WTC11 (cell line): ENCODE results near the gene DAAM2.

Experiments used
- CTCF ChIP-seq: fragments of 200-600 bp; IDR thresholded peaks from 2 replicates; pipeline ENCODE4 v1.8.0; 2022; ENCODE audit warnings: antibody characterized with exemption
- FOXK1 ChIP-seq: sonication (generic); formaldehyde crosslinking; IDR thresholded peaks from 2 replicates; pipeline ENCODE4 v1.8.0; 2022; ENCODE audit warnings: mild to moderate bottlenecking, moderate library complexity, missing genetic modification reagents
- FOXP4 ChIP-seq: sonication (generic); formaldehyde crosslinking; IDR thresholded peaks from 2 replicates; pipeline ENCODE4 v1.8.0; 2022; ENCODE audit warnings: mild to moderate bottlenecking, missing genetic modification reagents
- IRF2 ChIP-seq: sonication (generic); formaldehyde crosslinking; IDR thresholded peaks from 2 replicates; pipeline ENCODE4 v1.8.0; 2022; ENCODE audit warnings: low read depth, missing genetic modification reagents, borderline replicate concordance
- TEAD4 ChIP-seq: sonication (generic); formaldehyde crosslinking; IDR thresholded peaks from 2 replicates; pipeline ENCODE4 v1.8.0; 2022; ENCODE audit warnings: mild to moderate bottlenecking, missing genetic modification reagents
- TP53 ChIP-seq: sonication (generic); formaldehyde crosslinking; IDR thresholded peaks from 2 replicates; pipeline ENCODE4 v1.8.1; 2023; ENCODE audit warnings: mild to moderate bottlenecking, missing genetic modification reagents
- TF ChIP-seq, protein P1 (sequence below): sonication (generic); formaldehyde crosslinking; IDR thresholded peaks from 2 replicates; pipeline ENCODE4 v1.8.1; 2022; ENCODE audit warnings: low read depth, mild to moderate bottlenecking, moderate library complexity, missing genetic modification reagents, borderline replicate concordance
- TF ChIP-seq, protein P2 (sequence below): sonication (generic); formaldehyde crosslinking; IDR thresholded peaks from 2 replicates; pipeline ENCODE4 v1.8.1; 2023; ENCODE audit warnings: mild to moderate bottlenecking, missing genetic modification reagents, moderate library complexity
- TF ChIP-seq, protein P3 (sequence below): sonication (generic); formaldehyde crosslinking; conservative IDR thresholded peaks from 2 replicates; pipeline ENCODE4 v1.8.1; 2022; ENCODE audit warnings: mild to moderate bottlenecking, missing genetic modification reagents
- TF ChIP-seq, protein P4 (sequence below): sonication (generic); formaldehyde crosslinking; IDR thresholded peaks from 2 replicates; pipeline ENCODE4 v1.8.0; 2022; ENCODE audit warnings: mild to moderate bottlenecking, missing genetic modification reagents
- TF ChIP-seq, protein P5 (sequence below): sonication (generic); formaldehyde crosslinking; IDR thresholded peaks from 2 replicates; pipeline ENCODE4 v1.8.0; 2022; ENCODE audit warnings: mild to moderate bottlenecking, missing genetic modification reagents

GRCh38 chr6:39841923-39842322 is 49.7 kb downstream of the DAAM2 start:
- TF ChIP-seq IRF2 (no peak), CTCF (no peak), TEAD4 (CRISPR knock-in tag) (no peak), TP53 (CRISPR knock-in tag) (no peak), FOXP4 (CRISPR knock-in tag) (no peak), FOXK1 (CRISPR knock-in tag) (no peak)
- TF ChIP-seq, protein P1, sequence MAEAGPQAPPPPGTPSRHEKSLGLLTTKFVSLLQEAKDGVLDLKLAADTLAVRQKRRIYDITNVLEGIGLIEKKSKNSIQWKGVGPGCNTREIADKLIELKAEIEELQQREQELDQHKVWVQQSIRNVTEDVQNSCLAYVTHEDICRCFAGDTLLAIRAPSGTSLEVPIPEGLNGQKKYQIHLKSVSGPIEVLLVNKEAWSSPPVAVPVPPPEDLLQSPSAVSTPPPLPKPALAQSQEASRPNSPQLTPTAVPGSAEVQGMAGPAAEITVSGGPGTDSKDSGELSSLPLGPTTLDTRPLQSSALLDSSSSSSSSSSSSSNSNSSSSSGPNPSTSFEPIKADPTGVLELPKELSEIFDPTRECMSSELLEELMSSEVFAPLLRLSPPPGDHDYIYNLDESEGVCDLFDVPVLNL (CRISPR knock-in tag), result no peak
- TF ChIP-seq, protein P2, sequence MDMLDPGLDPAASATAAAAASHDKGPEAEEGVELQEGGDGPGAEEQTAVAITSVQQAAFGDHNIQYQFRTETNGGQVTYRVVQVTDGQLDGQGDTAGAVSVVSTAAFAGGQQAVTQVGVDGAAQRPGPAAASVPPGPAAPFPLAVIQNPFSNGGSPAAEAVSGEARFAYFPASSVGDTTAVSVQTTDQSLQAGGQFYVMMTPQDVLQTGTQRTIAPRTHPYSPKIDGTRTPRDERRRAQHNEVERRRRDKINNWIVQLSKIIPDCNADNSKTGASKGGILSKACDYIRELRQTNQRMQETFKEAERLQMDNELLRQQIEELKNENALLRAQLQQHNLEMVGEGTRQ (CRISPR knock-in tag), result no peak
- TF ChIP-seq, protein P3, sequence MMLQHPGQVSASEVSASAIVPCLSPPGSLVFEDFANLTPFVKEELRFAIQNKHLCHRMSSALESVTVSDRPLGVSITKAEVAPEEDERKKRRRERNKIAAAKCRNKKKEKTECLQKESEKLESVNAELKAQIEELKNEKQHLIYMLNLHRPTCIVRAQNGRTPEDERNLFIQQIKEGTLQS, result no peak
- TF ChIP-seq, protein P4, sequence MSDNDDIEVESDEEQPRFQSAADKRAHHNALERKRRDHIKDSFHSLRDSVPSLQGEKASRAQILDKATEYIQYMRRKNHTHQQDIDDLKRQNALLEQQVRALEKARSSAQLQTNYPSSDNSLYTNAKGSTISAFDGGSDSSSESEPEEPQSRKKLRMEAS (CRISPR knock-in tag), result no peak
- TF ChIP-seq, protein P5, sequence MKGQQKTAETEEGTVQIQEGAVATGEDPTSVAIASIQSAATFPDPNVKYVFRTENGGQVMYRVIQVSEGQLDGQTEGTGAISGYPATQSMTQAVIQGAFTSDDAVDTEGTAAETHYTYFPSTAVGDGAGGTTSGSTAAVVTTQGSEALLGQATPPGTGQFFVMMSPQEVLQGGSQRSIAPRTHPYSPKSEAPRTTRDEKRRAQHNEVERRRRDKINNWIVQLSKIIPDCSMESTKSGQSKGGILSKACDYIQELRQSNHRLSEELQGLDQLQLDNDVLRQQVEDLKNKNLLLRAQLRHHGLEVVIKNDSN, result no peak
